HG02885 (cell line): Measurements from ENCODE around the gene KDM7A.

Source experiments
- ATAC-seq: cut with Tn5 transposase; IDR thresholded peaks from one replicate; pipeline ENCODE4 v1.9.1; 2021; ENCODE audit warnings: mild to moderate bottlenecking; ENCODE audit not compliant: unreplicated experiment, poor library complexity

The KDM7A gene

GRCh38 chr7:140059273-140060242 lies 117.2 kb downstream of the KDM7A start:
- no peak for ATAC-seq

GRCh38 chr7:140058517-140058916 lies 118.3 kb downstream of the KDM7A start:
- no peak for ATAC-seq

- ATAC-seq: no peak
Measured at GRCh38 chr7:140057143-140057535, 119.6 kb downstream of the KDM7A start.

GRCh38 chr7:140056431-140057142 lies 120.2 kb downstream of the KDM7A start:
- ATAC-seq: no peak

GRCh38 chr7:140055833-140056232 lies 121.0 kb downstream of the KDM7A start:
- ATAC-seq: no peak

- ATAC-seq: no peak
Measured at GRCh38 chr7:140054751-140055150, 122.0 kb downstream of the KDM7A start.

GRCh38 chr7:140053812-140054539 lies 122.8 kb downstream of the KDM7A start:
- peak; percentile 87 for ATAC-seq

- ATAC-seq: no peak
Measured at GRCh38 chr7:140051820-140052219, 125.0 kb downstream of the KDM7A start.

- ATAC-seq: no peak
Measured at GRCh38 chr7:140050100-140050499, 126.7 kb downstream of the KDM7A start.

- ATAC-seq: no peak
Measured at GRCh38 chr7:140049339-140050024, 127.3 kb downstream of the KDM7A start.

GRCh38 chr7:140048989-140049338 lies 127.8 kb downstream of the KDM7A start:
- no peak for ATAC-seq

GRCh38 chr7:140048138-140048537 lies 128.6 kb downstream of the KDM7A start:
- no peak for ATAC-seq

GRCh38 chr7:140047197-140047596 lies 129.6 kb downstream of the KDM7A start:
- no peak for ATAC-seq

GRCh38 chr7:140045697-140046096 lies 131.1 kb downstream of the KDM7A start:
- no peak for ATAC-seq

GRCh38 chr7:140044251-140044650 lies 132.5 kb downstream of the KDM7A start:
- no peak for ATAC-seq

- ATAC-seq: no peak
Measured at GRCh38 chr7:140042386-140042670, 134.5 kb downstream of the KDM7A start.

GRCh38 chr7:140041659-140042385 lies 135.0 kb downstream of the KDM7A start:
- ATAC-seq: no peak

GRCh38 chr7:140039896-140040295 lies 136.9 kb downstream of the KDM7A start:
- ATAC-seq: no peak

GRCh38 chr7:140039066-140039465 lies 137.7 kb downstream of the KDM7A start:
- no peak for ATAC-seq
